HepG2 (cell line): Measurements from ENCODE around the gene NPAS2. TPM values are rescaled to one million over a fixed set of nuclear protein-coding genes. Genes with fewer than 3 reads are reported as not detected.

ENCODE experiments used
- ARID2 ChIP-seq: sonication (generic); formaldehyde crosslinking; IDR thresholded peaks from 2 replicates; pipeline ENCODE4 v1.8.1; 2022; ENCODE audit warnings: mild to moderate bottlenecking, missing genetic modification reagents, borderline replicate concordance
- DMAP1 ChIP-seq: IDR thresholded peaks from 2 replicates; pipeline ENCODE4 v1.6.1; 2016
- FOXP4 ChIP-seq: sonication (generic); formaldehyde crosslinking; IDR thresholded peaks from 2 replicates; pipeline ENCODE4 v1.4.0; 2020; ENCODE audit warnings: missing genetic modification reagents
- KDM3A ChIP-seq: IDR thresholded peaks from 2 replicates; pipeline ENCODE4 v1.6.1; 2018; ENCODE audit warnings: low read depth, missing compliant biosample characterization
- MAX ChIP-seq: IDR thresholded peaks from 2 replicates; pipeline ENCODE4 v1.6.1; 2012; ENCODE audit warnings: inconsistent platforms
- PRDM10 ChIP-seq: sonication (generic); formaldehyde crosslinking; IDR thresholded peaks from 2 replicates; pipeline ENCODE4 v1.4.0; 2020; ENCODE audit warnings: low read depth, missing genetic modification reagents
- PTBP1 ChIP-seq: fragments of 200-400 bp; formaldehyde crosslinking; IDR thresholded peaks from 2 replicates; pipeline ENCODE4 v1.6.1; 2018; ENCODE audit warnings: low read length, low read depth; ENCODE audit not compliant: poor library complexity, severe bottlenecking
- SAP130 ChIP-seq: IDR thresholded peaks from 2 replicates; pipeline ENCODE4 v1.6.1; 2016; ENCODE audit warnings: low read depth
- SATB2 ChIP-seq: sonication (generic); formaldehyde crosslinking; IDR thresholded peaks from 2 replicates; pipeline ENCODE4 v1.5.0; 2020; ENCODE audit warnings: missing genetic modification reagents
- SNAPC4 ChIP-seq: sonication (generic); formaldehyde crosslinking; IDR thresholded peaks from 2 replicates; pipeline ENCODE4 v1.4.0; 2020; ENCODE audit warnings: mild to moderate bottlenecking, missing genetic modification reagents
- ZNF232 ChIP-seq: sonication (generic); formaldehyde crosslinking; IDR thresholded peaks from 2 replicates; pipeline ENCODE4 v1.4.0; 2020; ENCODE audit warnings: missing genetic modification reagents, borderline replicate concordance
- ZNF3 ChIP-seq: IDR thresholded peaks from 2 replicates; pipeline ENCODE4 v1.7.0; 2017; ENCODE audit warnings: inconsistent platforms
- ZNF557 ChIP-seq: sonication (generic); formaldehyde crosslinking; IDR thresholded peaks from 2 replicates; pipeline ENCODE4 v1.4.0; 2020; ENCODE audit warnings: missing genetic modification reagents
- ZNF670 ChIP-seq: sonication (generic); formaldehyde crosslinking; IDR thresholded peaks from 2 replicates; pipeline ENCODE4 v1.8.0; 2022; ENCODE audit warnings: mild to moderate bottlenecking, missing genetic modification reagents, borderline replicate concordance
- ZNF770 ChIP-seq: sonication (generic); formaldehyde crosslinking; IDR thresholded peaks from 2 replicates; pipeline ENCODE4 v1.5.0; 2020; ENCODE audit warnings: mild to moderate bottlenecking, missing genetic modification reagents
- ZSCAN9 ChIP-seq: IDR thresholded peaks from 2 replicates; pipeline ENCODE4 v1.6.1; 2016; ENCODE audit warnings: borderline replicate concordance
- polyA plus RNA-seq, 8 experiments: library from polyadenylated mRNA; depleted of rRNA in 3 of 8; stranded (reverse) in 7 of 8; unstranded in 1 of 8; fragments of >200 nt; fragmentation: Illumina TruSeq in 4 of 8; extraction: Trizol in 4 of 8; gene quantifications; 2 replicates each; pipeline versions ENCODE4 v1.2.1 to v1.2.3, GENCODE V29; 2011 to 2016; ENCODE audit warnings: low read depth in 4 of 8, missing spikeins in 1 of 8, mixed read lengths in 1 of 8; ENCODE audit not compliant: insufficient read depth in 1 of 8
- total RNA-seq, 5 experiments: library from RNA; depleted of rRNA; stranded (reverse); fragments of >200 nt; fragmentation: Illumina TruSeq; extraction: Trizol; gene quantifications; 2 replicates each; pipeline ENCODE4 v1.2.3, GENCODE V29; 2016; ENCODE audit warnings: low read depth in 1 of 5

The NPAS2 gene
- total and polyA plus RNA-seq, 2 of the 13 experiments (the other 11 are each of a cell fraction or from before 2014, with no cell fraction given): 14.8 to 37.5 TPM

GRCh38 chr2:100780203-100781008 is 39.5 kb upstream of the NPAS2 start (continued):
- TF ChIP-seq ZNF770 (CRISPR knock-in tag) (peak; percentile 99), ZNF232 (CRISPR knock-in tag) (peak; percentile 78; the same call in 1 of the 2 replicates), MAX (peak; percentile 86), KDM3A (CRISPR knock-in tag) (peak; percentile 67), FOXP4 (peak; percentile 86), ZNF670 (CRISPR knock-in tag) (no peak; the same call in 1 of the 2 replicates), DMAP1 (CRISPR knock-in tag) (peak; percentile 70), PRDM10 (CRISPR knock-in tag) (peak; percentile 76; the same call in 1 of the 2 replicates), SATB2 (CRISPR knock-in tag) (peak; percentile 47; the same call in 1 of the 2 replicates), ZNF557 (CRISPR knock-in tag) (peak; percentile 79; the same call in 1 of the 2 replicates), SNAPC4 (CRISPR knock-in tag) (peak; percentile 84; the same call in 1 of the 2 replicates), SAP130 (CRISPR knock-in tag) (peak; percentile 96), PTBP1 (peak; percentile 79), ZSCAN9 (CRISPR knock-in tag) (peak; percentile 92; the same call in 1 of the 2 replicates), ZNF3 (peak; percentile 98), ARID2 (peak; percentile 42; the same call in 1 of the 2 replicates)
